CD14-positive monocyte (primary cell): ENCODE results near the gene RAB4B. TPM values are rescaled to one million over a fixed set of nuclear protein-coding genes. Genes with fewer than 3 reads are reported as not detected.
A peak's percentile ranks its signal among the peaks of the same experiment; 100 is the strongest.

ENCODE experiments used
- DNase-seq, 3 donors: peaks; one replicate each; pipeline ENCODE4 v3.0.0-alpha.2; 2011 to 2022
- H2AFZ ChIP-seq: 2 replicates; pipeline ENCODE4 v1.6.0; 2012; ENCODE audit warnings: mild to moderate bottlenecking, low read depth, low read length, inconsistent platforms; ENCODE audit not compliant: insufficient read depth, poor library complexity, severe bottlenecking
- H3K27ac ChIP-seq, 2 donors: 1 replicate in 1 of 2; 2 replicates in 1 of 2; pipeline ENCODE4 v1.5.1; 2012 to 2013; ENCODE audit warnings: low read length in 2 of 2, control low read depth in 1 of 2, inconsistent platforms in 1 of 2, low read depth in 1 of 2, mild to moderate bottlenecking in 1 of 2
- H3K27me3 ChIP-seq, 2 donors: one replicate each; pipeline versions ENCODE4 v1.6.0 to v1.6.1; 2011 to 2013; ENCODE audit warnings: low read length in 2 of 2; ENCODE audit not compliant: control insufficient read depth in 2 of 2, insufficient read depth in 2 of 2
- H3K36me3 ChIP-seq, 2 donors: replicated peaks in 1 of 2; 1 replicate in 1 of 2; 2 replicates in 1 of 2; pipeline versions ENCODE4 v1.5.1 to v1.6.1; 2012 to 2013; ENCODE audit warnings: low read length in 2 of 2, control low read depth in 1 of 2, inconsistent platforms in 1 of 2, mild to moderate bottlenecking in 1 of 2; ENCODE audit not compliant: insufficient read depth in 2 of 2, control insufficient read depth in 1 of 2
- H3K4me1 ChIP-seq, 2 donors: 1 replicate in 1 of 2; 2 replicates in 1 of 2; pipeline versions ENCODE4 v1.5.1 to v1.6.1; 2012 to 2013; ENCODE audit warnings: low read length in 2 of 2, control low read depth in 1 of 2, inconsistent platforms in 1 of 2, mild to moderate bottlenecking in 1 of 2, moderate library complexity in 1 of 2; ENCODE audit not compliant: insufficient read depth in 2 of 2, control insufficient read depth in 1 of 2
- H3K4me2 ChIP-seq: replicated peaks from 2 replicates; pipeline ENCODE3; 2012; ENCODE audit warnings: low read length, moderate library complexity, mild to moderate bottlenecking; ENCODE audit not compliant: poor library complexity, severe bottlenecking; ENCODE audit errors: extremely low read depth
- H3K4me3 ChIP-seq, 3 experiments: fragments of 200-600 bp in 1 of 3; sonication (generic) in 1 of 3; replicated peaks in 1 of 3; 1 replicate in 2 of 3; 2 replicates in 1 of 3; pipeline ENCODE4 v1.5.1; 2011 to 2013; ENCODE audit warnings: low read length in 3 of 3, mild to moderate bottlenecking in 3 of 3, control low read depth in 2 of 3, low read depth in 2 of 3, inconsistent platforms in 1 of 3, moderate library complexity in 1 of 3
- H3K79me2 ChIP-seq: 2 replicates; pipeline ENCODE4 v1.6.0; 2012; ENCODE audit warnings: mild to moderate bottlenecking, control low read depth, inconsistent platforms, low read length, moderate library complexity; ENCODE audit not compliant: insufficient read depth
- H3K9ac ChIP-seq: 2 replicates; pipeline ENCODE4 v1.6.0; 2017; ENCODE audit warnings: low read length, mild to moderate bottlenecking; ENCODE audit not compliant: insufficient read depth, poor library complexity, severe bottlenecking
- H3K9me3 ChIP-seq, 2 donors: replicated peaks in 1 of 2; 1 replicate in 1 of 2; 2 replicates in 1 of 2; pipeline versions ENCODE4 v1.5.1 to v1.6.1; 2012 to 2013; ENCODE audit warnings: low read length in 2 of 2, control low read depth in 1 of 2; ENCODE audit not compliant: control insufficient read depth in 1 of 2, insufficient read depth in 1 of 2
- H4K20me1 ChIP-seq: 2 replicates; pipeline ENCODE4 v1.6.0; 2012; ENCODE audit warnings: mild to moderate bottlenecking, low read length, control low read depth, moderate library complexity; ENCODE audit not compliant: insufficient read depth
- H3K27ac Mint-ChIP-seq, 7 donors: one replicate each; pipeline ENCODE4 v1.8.0; 2020; ENCODE audit warnings: mild to moderate bottlenecking in 7 of 7, mixed read lengths in 7 of 7, moderate library complexity in 6 of 7, inconsistent platforms in 2 of 7
- H3K27me3 Mint-ChIP-seq, 3 donors: one replicate each; pipeline ENCODE4 v1.8.0; 2021 to 2022; ENCODE audit warnings: low read depth in 3 of 3, mild to moderate bottlenecking in 3 of 3, mixed read lengths in 3 of 3, moderate library complexity in 3 of 3, inconsistent platforms in 1 of 3
- H3K36me3 Mint-ChIP-seq, 2 donors: one replicate each; pipeline ENCODE4 v1.8.0; 2020; ENCODE audit warnings: mixed read lengths in 2 of 2, inconsistent platforms in 1 of 2, mild to moderate bottlenecking in 1 of 2
- H3K4me1 Mint-ChIP-seq: one replicate; pipeline ENCODE4 v1.8.0; 2020; ENCODE audit warnings: mild to moderate bottlenecking, mixed read lengths
- H3K4me3 Mint-ChIP-seq, 2 donors: one replicate each; pipeline ENCODE4 v1.8.0; 2020; ENCODE audit warnings: mild to moderate bottlenecking in 2 of 2, mixed read lengths in 2 of 2, moderate library complexity in 1 of 2
- H3K9me3 Mint-ChIP-seq, 7 donors: one replicate each; pipeline ENCODE4 v1.8.0; 2020 to 2022; ENCODE audit warnings: mixed read lengths in 7 of 7, mild to moderate bottlenecking in 6 of 7, moderate library complexity in 6 of 7, inconsistent platforms in 2 of 7
- WGBS: methylation state at CpG from one replicate; pipeline ENCODE4 v1.1.5; 2013; ENCODE audit warnings: missing lambda C conversion rate; ENCODE audit not compliant: insufficient coverage; 5-methylcytosine and 5-hydroxymethylcytosine counted together
- intact Hi-C, 2 donors: fragments of 100-400 bp; cut with micrococcal nuclease; formaldehyde crosslinking; loops; one replicate each; pipeline versions ENCODE4 v1.15.0 to v1.15.1; 2023
- polyA plus RNA-seq, 3 donors: library from polyadenylated mRNA; depleted of rRNA in 1 of 3; unstranded in 2 of 3; stranded (reverse) in 1 of 3; fragments of 300-500 nt in 2 of 3; fragments of >200 nt in 1 of 3; fragmentation: Illumina TruSeq in 2 of 3; gene quantifications; 1 replicate in 2 of 3; 2 replicates in 1 of 3; pipeline ENCODE4 v1.2.3, GENCODE V29; 2012 to 2021
- TF ChIP-seq, protein P1 (sequence below): fragments of 200-600 bp; IDR thresholded peaks from one replicate; pipeline ENCODE4 v1.8.0; 2022; ENCODE audit warnings: antibody characterized with exemption, mild to moderate bottlenecking

The RAB4B gene
- polyA plus RNA-seq, 3 donors = 89.4 to 132 (median 108) TPM

DNA sequence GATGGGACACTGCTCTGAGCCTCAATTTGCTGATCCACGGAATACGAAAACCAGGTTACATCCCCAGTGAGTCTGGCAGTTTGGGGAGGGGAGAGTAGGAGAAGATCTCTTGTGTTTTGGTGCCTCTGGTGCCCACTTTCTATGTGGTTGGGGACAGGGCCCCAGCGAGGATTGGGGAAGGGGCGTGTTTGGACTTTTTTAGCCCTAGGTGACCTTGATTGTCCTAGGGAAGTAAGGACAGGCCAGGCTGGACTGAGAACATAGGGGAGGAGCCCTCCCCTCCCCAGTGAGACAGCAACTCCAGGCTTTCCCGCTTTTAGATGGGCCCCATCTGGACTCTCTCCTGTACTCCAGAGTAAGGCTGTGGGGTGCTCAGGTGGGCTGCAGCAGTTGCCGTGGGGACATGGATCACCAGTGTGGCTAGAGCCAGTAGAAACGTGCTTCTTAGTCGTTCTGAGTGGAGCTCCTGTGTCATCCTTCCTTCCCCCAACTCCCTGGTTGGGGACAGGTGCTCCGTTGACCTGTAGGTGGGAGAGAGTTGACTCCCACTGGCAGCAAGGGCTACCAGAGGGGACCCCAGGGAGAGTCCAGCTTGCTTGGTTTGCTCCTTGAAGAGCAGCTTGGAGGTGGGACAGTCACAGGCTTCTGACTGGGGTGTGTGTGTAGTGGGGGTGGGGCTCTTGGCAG lies 25.3 kb downstream of the RAB4B start:
- intact Hi-C loops = loop anchor here in 1 of 2 donors (10.0 kb wide), 1 partner anchor 49 kb away; the partner anchor contains the start of genes ACTMAP and SNRPA
- H3K27ac Mint-ChIP-seq = peak overlapping the region; percentile 76 to 92 (median 86)
- peaks cover 78% of the 10 kb centered on the region for H3K4me1 Mint-ChIP-seq
- Histone ChIP-seq H3K4me2 (peak overlapping the region; percentile 94), H4K20me1 (peaks cover 90% of the 10 kb centered on the region), H3K9me3 (no peaks in the 10 kb centered on the region), H3K4me3 (peak overlapping the region in 2 of 3 experiments; percentile 13 to 66), H3K9ac (peak overlapping the region; percentile 16), H3K36me3 (peaks cover 44 to 61% of the 10 kb centered on the region in 2 donors), H3K27ac (peak overlapping the region; percentile 61 to 67), H3K4me1 (peaks cover 60 to 66% of the 10 kb centered on the region in 2 donors), H3K79me2 (peaks cover 90% of the 10 kb centered on the region), H2AFZ (no peak overlapping the region), H3K27me3 (no peaks in the 10 kb centered on the region)
- H3K27me3 Mint-ChIP-seq = peaks cover 0 to 3% (median 2%) of the 10 kb centered on the region in 3 donors
- H3K9me3 Mint-ChIP-seq = no peaks in the 10 kb centered on the region
- TF ChIP-seq, protein P1, sequence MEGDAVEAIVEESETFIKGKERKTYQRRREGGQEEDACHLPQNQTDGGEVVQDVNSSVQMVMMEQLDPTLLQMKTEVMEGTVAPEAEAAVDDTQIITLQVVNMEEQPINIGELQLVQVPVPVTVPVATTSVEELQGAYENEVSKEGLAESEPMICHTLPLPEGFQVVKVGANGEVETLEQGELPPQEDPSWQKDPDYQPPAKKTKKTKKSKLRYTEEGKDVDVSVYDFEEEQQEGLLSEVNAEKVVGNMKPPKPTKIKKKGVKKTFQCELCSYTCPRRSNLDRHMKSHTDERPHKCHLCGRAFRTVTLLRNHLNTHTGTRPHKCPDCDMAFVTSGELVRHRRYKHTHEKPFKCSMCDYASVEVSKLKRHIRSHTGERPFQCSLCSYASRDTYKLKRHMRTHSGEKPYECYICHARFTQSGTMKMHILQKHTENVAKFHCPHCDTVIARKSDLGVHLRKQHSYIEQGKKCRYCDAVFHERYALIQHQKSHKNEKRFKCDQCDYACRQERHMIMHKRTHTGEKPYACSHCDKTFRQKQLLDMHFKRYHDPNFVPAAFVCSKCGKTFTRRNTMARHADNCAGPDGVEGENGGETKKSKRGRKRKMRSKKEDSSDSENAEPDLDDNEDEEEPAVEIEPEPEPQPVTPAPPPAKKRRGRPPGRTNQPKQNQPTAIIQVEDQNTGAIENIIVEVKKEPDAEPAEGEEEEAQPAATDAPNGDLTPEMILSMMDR = no peak
- H3K36me3 Mint-ChIP-seq = peaks cover 45 to 63% of the 10 kb centered on the region in 2 donors
- DNase-seq = no peak
- H3K4me3 Mint-ChIP-seq = peak overlapping the region; percentile 67 to 89
- 86% methylated on average over 4 of the region's 9 CpGs for WGBS

DNA sequence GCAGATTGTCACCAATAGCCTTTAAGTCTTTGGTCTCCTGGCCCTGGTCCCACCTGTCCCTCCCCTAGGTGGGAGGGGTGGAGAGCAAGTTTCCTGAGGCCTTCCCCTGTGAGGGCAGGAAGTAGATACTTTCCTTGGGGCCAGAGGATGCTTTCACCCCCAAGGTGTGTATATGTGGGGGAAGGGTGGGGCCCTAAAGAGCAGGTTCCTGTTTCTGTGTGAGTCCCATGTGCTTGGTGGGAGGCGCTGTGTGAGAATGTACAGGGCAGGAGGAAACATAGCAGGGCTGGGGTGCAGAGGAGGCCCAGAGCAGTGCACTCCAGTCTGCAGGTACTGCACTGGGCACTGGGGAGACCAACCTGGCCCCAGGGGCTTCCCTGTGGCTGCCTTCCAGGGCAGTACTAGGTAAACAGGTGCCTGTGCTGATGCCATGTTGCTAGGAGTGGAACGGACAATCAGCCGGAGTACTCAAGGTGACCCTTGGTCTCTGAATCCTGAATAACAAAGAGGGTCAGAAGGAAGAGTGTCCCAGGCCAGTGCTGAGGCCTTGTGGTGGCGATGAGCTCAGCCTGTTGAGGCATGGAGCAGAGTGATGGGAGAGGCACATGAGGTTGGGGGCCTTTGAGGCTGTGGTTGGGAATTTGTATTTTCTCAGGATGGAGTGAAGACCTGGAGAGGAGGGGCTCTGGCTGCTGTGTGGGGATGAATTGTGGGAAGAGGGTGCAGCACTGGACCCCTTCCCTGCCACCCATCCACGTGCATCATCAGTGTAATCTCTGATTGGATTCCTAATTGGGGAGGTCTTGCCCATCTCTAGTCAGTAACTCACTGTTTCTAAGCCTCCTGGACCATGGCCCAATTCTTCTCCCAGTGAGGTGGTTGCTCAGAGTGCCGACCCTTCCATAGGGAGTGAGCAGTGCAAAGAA lies 26.1 kb downstream of the RAB4B start:
- no peaks in the 10 kb centered on the region for H3K27me3 ChIP-seq
- peaks cover 51 to 69% of the 10 kb centered on the region in 2 donors for H3K36me3 ChIP-seq
- H3K4me1 ChIP-seq = peaks cover 60 to 66% of the 10 kb centered on the region in 2 donors
- H3K4me3 Mint-ChIP-seq = peak overlapping the region in 1 of 2 donors; percentile 39
- WGBS = 87% methylated on average over 5 of the region's 6 CpGs
- TF ChIP-seq, protein P1 = no peak
- H3K79me2 ChIP-seq = peaks cover 89% of the 10 kb centered on the region
- H3K4me2 ChIP-seq = peak overlapping the region; percentile 94
- intact Hi-C loops = loop anchor here in 1 of 2 donors (10.0 kb wide), 1 partner anchor 49 kb away; the partner anchor contains the start of genes ACTMAP and SNRPA
- H3K9me3 ChIP-seq = no peaks in the 10 kb centered on the region
- H4K20me1 ChIP-seq = peaks cover 96% of the 10 kb centered on the region
- peak overlapping the region in 1 of 3 experiments; percentile 66 for H3K4me3 ChIP-seq
- peak in 1 of 3 donors; percentile 31 for DNase-seq
- H3K4me1 Mint-ChIP-seq = peaks cover 79% of the 10 kb centered on the region
- peak overlapping the region; percentile 16 for H3K9ac ChIP-seq
- no peaks in the 10 kb centered on the region for H3K9me3 Mint-ChIP-seq
- peak overlapping the region; percentile 49 to 92 (median 81) for H3K27ac Mint-ChIP-seq
- peaks cover 0 to 3% (median 2%) of the 10 kb centered on the region in 3 donors for H3K27me3 Mint-ChIP-seq
- no peak overlapping the region for H2AFZ ChIP-seq
- peaks cover 50 to 71% of the 10 kb centered on the region in 2 donors for H3K36me3 Mint-ChIP-seq
- H3K27ac ChIP-seq = peak overlapping the region; percentile 61 to 67
